Keratinocyte (primary cell): ENCODE results near the gene VCL. TPM values are rescaled to one million over a fixed set of nuclear protein-coding genes. Genes with fewer than 3 reads are reported as not detected.

Experiments
- DNase-seq: peaks from one replicate; pipeline ENCODE4 v3.0.0-alpha.2; 2011; ENCODE audit warnings: low read depth, missing footprints, low spot score
- FAIRE-seq: peaks from 2 replicates; lab custom pipeline; 2011; peaks lifted over from hg19 to GRCh38; lab: Jason Lieb, UNC
- H2AFZ ChIP-seq: 2 replicates; pipeline ENCODE4 v1.6.0; 2012; ENCODE audit warnings: low read length, control low read depth, inconsistent platforms; ENCODE audit not compliant: control insufficient read depth
- H3K27ac ChIP-seq: 2 replicates; pipeline ENCODE4 v1.5.1; 2011; ENCODE audit warnings: low read length; ENCODE audit not compliant: control insufficient read depth, insufficient read depth
- H3K27me3 ChIP-seq: 3 replicates; pipeline ENCODE4 v1.6.0; 2011; ENCODE audit warnings: low read length; ENCODE audit not compliant: control insufficient read depth, insufficient read depth; ENCODE audit errors: extremely low read depth
- H3K36me3 ChIP-seq, 2 experiments: 2 replicates in 1 of 2; 3 replicates in 1 of 2; pipeline ENCODE4 v1.5.1; 2011; ENCODE audit warnings: low read length in 2 of 2, mild to moderate bottlenecking in 1 of 2; ENCODE audit not compliant: control insufficient read depth in 2 of 2, insufficient read depth in 2 of 2; ENCODE audit errors: extremely low read depth in 1 of 2
- H3K4me1 ChIP-seq: 3 replicates; pipeline ENCODE4 v1.5.1; 2011; ENCODE audit warnings: low read length; ENCODE audit not compliant: control insufficient read depth, insufficient read depth; ENCODE audit errors: extremely low read depth
- H3K4me2 ChIP-seq: 3 replicates; pipeline ENCODE4 v1.6.0; 2011; ENCODE audit warnings: low read depth, low read length; ENCODE audit not compliant: control insufficient read depth, insufficient read depth; ENCODE audit errors: extremely low read depth
- H3K4me3 ChIP-seq, 3 experiments: fragments of 200-600 bp in 1 of 3; sonication (generic) in 1 of 3; 2 replicates in 2 of 3; 3 replicates in 1 of 3; pipeline ENCODE4 v1.5.1; 2011 to 2016; ENCODE audit warnings: low read length in 3 of 3, mild to moderate bottlenecking in 3 of 3, control low read depth in 2 of 3, inconsistent platforms in 1 of 3, low read depth in 1 of 3, mixed read lengths in 1 of 3, mixed run types in 1 of 3, moderate library complexity in 1 of 3; ENCODE audit not compliant: control insufficient read depth in 2 of 3, insufficient read depth in 2 of 3; ENCODE audit errors: extremely low read depth in 1 of 3
- H3K79me2 ChIP-seq: 2 replicates; pipeline ENCODE4 v1.6.0; 2012; ENCODE audit warnings: low read length; ENCODE audit not compliant: control insufficient read depth, insufficient read depth
- H3K9ac ChIP-seq: 3 replicates; pipeline ENCODE4 v1.6.0; 2011; ENCODE audit warnings: low read length; ENCODE audit not compliant: control insufficient read depth, insufficient read depth; ENCODE audit errors: extremely low read depth
- H3K9me1 ChIP-seq: 3 replicates; pipeline ENCODE4 v1.6.0; 2011; ENCODE audit warnings: low read length; ENCODE audit not compliant: control insufficient read depth, insufficient read depth; ENCODE audit errors: extremely low read depth
- H3K9me3 ChIP-seq: 2 replicates; pipeline ENCODE4 v1.5.1; 2012; ENCODE audit warnings: low read depth, low read length; ENCODE audit not compliant: control insufficient read depth
- H4K20me1 ChIP-seq: 3 replicates; pipeline ENCODE4 v1.6.0; 2011; ENCODE audit warnings: low read length; ENCODE audit not compliant: control insufficient read depth, insufficient read depth; ENCODE audit errors: extremely low read depth
- EZH2 ChIP-seq: IDR thresholded peaks from one replicate; pipeline ENCODE4 v1.6.1; 2012; ENCODE audit warnings: inconsistent platforms, mild to moderate bottlenecking, low read length, moderate library complexity
- dilution Hi-C: fragments of 300-500 bp; cut with MboI; formaldehyde crosslinking; loops from one replicate; pipeline ENCODE4 v1.7.0; 2020; ENCODE audit warnings: low sequenced_read_pairs; ENCODE audit not compliant: extremely low pct_ligation_motif_present
- polyA plus RNA-seq, 5 experiments: library from polyadenylated mRNA; depleted of rRNA in 3 of 5; stranded (reverse) in 3 of 5; stranded (forward) in 1 of 5; unstranded in 1 of 5; fragments of >200 nt; gene quantifications; 1 replicate in 1 of 5; 2 replicates in 3 of 5; 3 replicates in 1 of 5; pipeline versions ENCODE4 v1.2.1 to v1.2.3, GENCODE V29; 2011 to 2012; ENCODE audit warnings: missing spikeins in 2 of 5, low read depth in 1 of 5, low replicate concordance in 1 of 5
- TF ChIP-seq, protein P1 (sequence below), 3 experiments: IDR thresholded peaks in 1 of 3; conservative IDR thresholded peaks in 1 of 3; optimal IDR thresholded peaks in 1 of 3; 2 replicates in 2 of 3; 3 replicates in 1 of 3; pipeline versions ENCODE3 to v1.5.1; 2011; ENCODE audit warnings: low read length in 3 of 3, mild to moderate bottlenecking in 3 of 3, moderate library complexity in 2 of 3, control low read depth in 1 of 3, inconsistent platforms in 1 of 3; ENCODE audit not compliant: insufficient read depth in 2 of 3; ENCODE audit errors: extremely low read depth in 1 of 3

VCL gene
- polyA plus RNA-seq, 1 donor (not counting 4 experiments of a cell fraction or from before 2014, with no cell fraction given) = 102 TPM

- H3K36me3 ChIP-seq = peaks cover 3 to 7% of the 10 kb centered on the region in 2 experiments
- H2AFZ ChIP-seq = no peak overlapping the region
- FAIRE-seq = no peak
- no peaks in the 10 kb centered on the region for H3K9me1 ChIP-seq
- H3K4me2 ChIP-seq = no peak overlapping the region
- no peaks in the 10 kb centered on the region for H4K20me1 ChIP-seq
- H3K79me2 ChIP-seq = peaks cover 55% of the 10 kb centered on the region
- no peak overlapping the region for H3K4me3 ChIP-seq
- TF ChIP-seq, protein P1, sequence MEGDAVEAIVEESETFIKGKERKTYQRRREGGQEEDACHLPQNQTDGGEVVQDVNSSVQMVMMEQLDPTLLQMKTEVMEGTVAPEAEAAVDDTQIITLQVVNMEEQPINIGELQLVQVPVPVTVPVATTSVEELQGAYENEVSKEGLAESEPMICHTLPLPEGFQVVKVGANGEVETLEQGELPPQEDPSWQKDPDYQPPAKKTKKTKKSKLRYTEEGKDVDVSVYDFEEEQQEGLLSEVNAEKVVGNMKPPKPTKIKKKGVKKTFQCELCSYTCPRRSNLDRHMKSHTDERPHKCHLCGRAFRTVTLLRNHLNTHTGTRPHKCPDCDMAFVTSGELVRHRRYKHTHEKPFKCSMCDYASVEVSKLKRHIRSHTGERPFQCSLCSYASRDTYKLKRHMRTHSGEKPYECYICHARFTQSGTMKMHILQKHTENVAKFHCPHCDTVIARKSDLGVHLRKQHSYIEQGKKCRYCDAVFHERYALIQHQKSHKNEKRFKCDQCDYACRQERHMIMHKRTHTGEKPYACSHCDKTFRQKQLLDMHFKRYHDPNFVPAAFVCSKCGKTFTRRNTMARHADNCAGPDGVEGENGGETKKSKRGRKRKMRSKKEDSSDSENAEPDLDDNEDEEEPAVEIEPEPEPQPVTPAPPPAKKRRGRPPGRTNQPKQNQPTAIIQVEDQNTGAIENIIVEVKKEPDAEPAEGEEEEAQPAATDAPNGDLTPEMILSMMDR (optimal IDR thresholded peaks at IDR 0.05 in 1 of 3, IDR thresholded peaks at IDR 0.05 in 1 of 3, conservative IDR thresholded peaks at IDR 0.05 in 1 of 3; ENCODE audit: extremely low read depth in 1 of 3, insufficient read depth in 2 of 3, low read length in 3 of 3) = no peak
- TF ChIP-seq EZH2 = no peak
- H3K9me3 ChIP-seq = no peaks in the 10 kb centered on the region
- no peak overlapping the region for H3K9ac ChIP-seq
- no peaks in the 10 kb centered on the region for H3K27me3 ChIP-seq
- no peaks in the 10 kb centered on the region for H3K4me1 ChIP-seq
- dilution Hi-C loops = no loop called here
- H3K27ac ChIP-seq = no peak overlapping the region
- DNase-seq = no peak
These were observed 46.5 kb downstream of the VCL start for GRCh38 chr10:74044419-74044818.

- Histone ChIP-seq H4K20me1 (no peaks in the 10 kb centered on the region), H3K27me3 (no peaks in the 10 kb centered on the region), H3K79me2 (peaks cover 63% of the 10 kb centered on the region), H3K9ac (no peak overlapping the region), H3K36me3 (peaks cover 3 to 7% of the 10 kb centered on the region in 2 experiments), H3K9me1 (no peaks in the 10 kb centered on the region), H2AFZ (no peak overlapping the region), H3K4me2 (no peak overlapping the region), H3K4me3 (no peak overlapping the region), H3K27ac (no peak overlapping the region), H3K4me1 (no peaks in the 10 kb centered on the region), H3K9me3 (no peaks in the 10 kb centered on the region)
- TF ChIP-seq, protein P1 (optimal IDR thresholded peaks at IDR 0.05 in 1 of 3, IDR thresholded peaks at IDR 0.05 in 1 of 3, conservative IDR thresholded peaks at IDR 0.05 in 1 of 3; ENCODE audit: extremely low read depth in 1 of 3, insufficient read depth in 2 of 3, low read length in 3 of 3) = no peak
- TF ChIP-seq EZH2 = no peak
- dilution Hi-C loops = no loop called here
- FAIRE-seq = no peak
- DNase-seq = no peak
These were observed 49.4 kb downstream of the VCL start for GRCh38 chr10:74047304-74047703.
